Lower leg skin (tissue), 3 donors: ENCODE data around the gene NCKAP5.

Experiments
- POLR2A ChIP-seq, 2 donors: fragments of 450-650 bp; IDR thresholded peaks; one replicate each; pipeline ENCODE4 v1.6.1; 2016 to 2017; ENCODE audit warnings: antibody characterized with exemption in 2 of 2, mild to moderate bottlenecking in 1 of 2, moderate library complexity in 1 of 2
- TF ChIP-seq, protein P1 (sequence below), 3 donors: fragments of 450-650 bp; IDR thresholded peaks; one replicate each; pipeline ENCODE4 v1.5.1; 2016; ENCODE audit warnings: antibody characterized with exemption in 3 of 3, mild to moderate bottlenecking in 3 of 3, moderate library complexity in 2 of 3

DNA sequence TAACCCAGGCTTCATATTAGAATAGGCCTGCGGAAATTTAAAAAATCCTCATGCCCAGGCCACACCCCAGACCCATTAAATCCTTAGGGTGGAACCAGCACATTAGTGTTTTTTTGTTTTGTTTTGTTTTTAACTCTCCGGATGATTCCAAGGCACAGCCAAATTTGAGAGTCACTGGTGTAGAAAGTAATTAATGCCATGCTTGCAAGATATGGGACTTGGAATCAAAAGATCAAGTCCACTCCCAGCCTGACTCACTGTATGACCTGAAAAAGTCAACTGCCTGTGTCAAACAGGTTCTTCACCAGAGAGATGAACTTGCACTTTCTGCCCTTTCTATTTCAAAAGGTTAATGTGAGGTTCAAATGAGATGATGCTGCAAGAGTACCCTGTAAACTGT, 588.0 kb downstream of the NCKAP5 start:
- TF ChIP-seq, protein P1, sequence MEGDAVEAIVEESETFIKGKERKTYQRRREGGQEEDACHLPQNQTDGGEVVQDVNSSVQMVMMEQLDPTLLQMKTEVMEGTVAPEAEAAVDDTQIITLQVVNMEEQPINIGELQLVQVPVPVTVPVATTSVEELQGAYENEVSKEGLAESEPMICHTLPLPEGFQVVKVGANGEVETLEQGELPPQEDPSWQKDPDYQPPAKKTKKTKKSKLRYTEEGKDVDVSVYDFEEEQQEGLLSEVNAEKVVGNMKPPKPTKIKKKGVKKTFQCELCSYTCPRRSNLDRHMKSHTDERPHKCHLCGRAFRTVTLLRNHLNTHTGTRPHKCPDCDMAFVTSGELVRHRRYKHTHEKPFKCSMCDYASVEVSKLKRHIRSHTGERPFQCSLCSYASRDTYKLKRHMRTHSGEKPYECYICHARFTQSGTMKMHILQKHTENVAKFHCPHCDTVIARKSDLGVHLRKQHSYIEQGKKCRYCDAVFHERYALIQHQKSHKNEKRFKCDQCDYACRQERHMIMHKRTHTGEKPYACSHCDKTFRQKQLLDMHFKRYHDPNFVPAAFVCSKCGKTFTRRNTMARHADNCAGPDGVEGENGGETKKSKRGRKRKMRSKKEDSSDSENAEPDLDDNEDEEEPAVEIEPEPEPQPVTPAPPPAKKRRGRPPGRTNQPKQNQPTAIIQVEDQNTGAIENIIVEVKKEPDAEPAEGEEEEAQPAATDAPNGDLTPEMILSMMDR (IDR thresholded peaks at IDR 0.05): no peak
- TF ChIP-seq POLR2A (IDR thresholded peaks at IDR 0.05): no peak
